ENCODE measurements around the gene BCL2L2.

GRCh38 chr14:23348297-23348655 lies 41.6 kb downstream of the BCL2L2 start:
- TF ChIP-seq CTCF (IDR thresholded peaks at IDR 0.05) = no peak
- no peak for TF ChIP-seq EP300 (IDR thresholded peaks at IDR 0.05)

All from tibial nerve (tissue), 4 donors.